Activated CD4-positive, alpha-beta T cell treated with anti-CD3 and anti-CD28 coated beads, Interleukin-2, amount 50 U/mL, for 4 hours (primary cell): ENCODE results near the gene RWDD1.
A peak's percentile ranks its signal among the peaks of the same experiment; 100 is the strongest.

Experiments
- DNase-seq, 2 experiments: peaks; one replicate each; pipeline ENCODE4 v3.0.0-alpha.2; 2020

RWDD1 gene

GRCh38 chr6:116615937-116616736 is 44.8 kb downstream of the RWDD1 start, which contains the start of gene RSPH4A:
TSS of gene RSPH4A (plus strand) at chr6:116616479. CDS start at chr6:116616624, 145 bp downstream.
- DNase-seq, result peak; percentile 42 to 46

GRCh38 chr6:116616737-116617053 is 45.4 kb downstream of the RWDD1 start:
- peak in 1 of 2 experiments; percentile 1 for DNase-seq

- no peak for DNase-seq
Observed at GRCh38 chr6:116624036-116624805, 52.9 kb downstream of the RWDD1 start.

- no peak for DNase-seq
Observed at GRCh38 chr6:116625872-116626271, 54.6 kb downstream of the RWDD1 start.

- DNase-seq, result no peak
Observed at GRCh38 chr6:116629563-116629981, 58.3 kb downstream of the RWDD1 start.

- no peak for DNase-seq
Observed at GRCh38 chr6:116631379-116631990, 60.2 kb downstream of the RWDD1 start.

GRCh38 chr6:116633685-116634084 is 62.4 kb downstream of the RWDD1 start:
- DNase-seq, result no peak
